GM12878 (cell line): Measurements from ENCODE around the gene CLDN9. TPM values are rescaled to one million over a fixed set of nuclear protein-coding genes. Genes with fewer than 3 reads are reported as not detected.

ENCODE experiments used
- HCFC1 ChIP-seq: fragments of 150-350 bp; IDR thresholded peaks from 2 replicates; pipeline ENCODE4 v1.6.1; 2014; ENCODE audit warnings: low read length
- NFXL1 ChIP-seq: fragments of 450-650 bp; IDR thresholded peaks from 2 replicates; pipeline ENCODE4 v1.6.1; 2017; ENCODE audit warnings: antibody characterized with exemption, mild to moderate bottlenecking, borderline replicate concordance
- PBX3 ChIP-seq: IDR thresholded peaks from 2 replicates; pipeline ENCODE4 v1.6.1; 2011; ENCODE audit warnings: mild to moderate bottlenecking, low read depth, low read length, moderate library complexity; ENCODE audit not compliant: insufficient replicate concordance
- POLR2AphosphoS5 ChIP-seq: IDR thresholded peaks from 2 replicates; pipeline ENCODE4 v1.6.1; 2011; ENCODE audit warnings: mild to moderate bottlenecking, low read length, inconsistent platforms
- POU2F2 ChIP-seq: IDR thresholded peaks from 3 replicates; pipeline ENCODE4 v1.6.1; 2011; ENCODE audit warnings: low read depth, mild to moderate bottlenecking, low read length, borderline replicate concordance
- TARDBP ChIP-seq: IDR thresholded peaks from 2 replicates; pipeline ENCODE4 v1.6.1; 2016; ENCODE audit warnings: borderline replicate concordance
- YBX1 ChIP-seq: fragments of 450-650 bp; IDR thresholded peaks from 2 replicates; pipeline ENCODE4 v1.6.1; 2016; ENCODE audit warnings: antibody characterized with exemption
- ZBTB4 ChIP-seq: fragments of 450-650 bp; formaldehyde crosslinking; IDR thresholded peaks from 2 replicates; pipeline ENCODE4 v1.4.0; 2022; ENCODE audit warnings: mild to moderate bottlenecking, moderate library complexity
- ZBTB40 ChIP-seq: fragments of 450-650 bp; IDR thresholded peaks from 2 replicates; pipeline ENCODE4 v1.6.1; 2016; ENCODE audit warnings: mild to moderate bottlenecking, moderate library complexity, borderline replicate concordance
- ZNF274 ChIP-seq: IDR thresholded peaks from one replicate; pipeline ENCODE4 v1.8.0; 2011; ENCODE audit not compliant: insufficient read length, insufficient read depth
- ZNF384 ChIP-seq: IDR thresholded peaks from 2 replicates; pipeline ENCODE4 v1.6.1; 2012; ENCODE audit warnings: low read depth, mild to moderate bottlenecking, low read length, improper control_type of control experiment, borderline replicate concordance
- polyA plus RNA-seq, 11 experiments: library from polyadenylated mRNA; depleted of rRNA in 4 of 11; unstranded in 6 of 11; stranded (reverse) in 5 of 11; fragments of >200 nt; fragmentation: Nextera tagmentation in 4 of 11; fragmentation: Illumina TruSeq in 1 of 11; extraction: Ambion mirVana in 4 of 11; extraction: Trizol in 1 of 11; gene quantifications; 1 replicate in 1 of 11; 2 replicates in 10 of 11; pipeline versions ENCODE4 v1.2.1 to v1.2.3, GENCODE V29; 2011 to 2016; ENCODE audit warnings: inconsistent platforms in 2 of 11, missing spikeins in 2 of 11, low read depth in 1 of 11
- total RNA-seq, 4 experiments: library from RNA; depleted of rRNA in 3 of 4; stranded (reverse); fragments of >200 nt in 3 of 4; fragmentation: Illumina TruSeq in 1 of 4; extraction: Trizol in 1 of 4; gene quantifications; 2 replicates each; pipeline versions ENCODE4 v1.2.1 to v1.2.3, GENCODE V29; 2013 to 2021
- TF ChIP-seq, protein P1 (sequence below): IDR thresholded peaks from 2 replicates; pipeline ENCODE4 v1.6.1; 2012; ENCODE audit warnings: mild to moderate bottlenecking, low read depth, low read length
- TF ChIP-seq, protein P2 (sequence below): fragments of 450-650 bp; IDR thresholded peaks from 2 replicates; pipeline ENCODE4 v1.6.1; 2018; ENCODE audit warnings: mild to moderate bottlenecking, low read depth, moderate library complexity; ENCODE audit not compliant: partially characterized antibody

The CLDN9 gene
- total and polyA plus RNA-seq, 10 of the 15 experiments (the other 5 are each of a cell fraction or from before 2014, with no cell fraction given) = not detected

GRCh38 chr16:3023669-3024478 lies 11.2 kb downstream of the CLDN9 start, which contains the start of the genes HCFC1R1 and THOC6 (continued):
- TF ChIP-seq PBX3 (no peak), ZNF274 (no peak), POU2F2 (no peak; the same call in 2 of the 3 replicates), POLR2AphosphoS5 (peak; percentile 90), ZBTB4 (CRISPR knock-in tag) (0 out of 2 replicates have a peak, but pooled peaks have one; percentile 11), TARDBP (peak; percentile 94), ZNF384 (no peak), HCFC1 (peak; percentile 98), ZBTB40 (peak; percentile 81; the same call in 1 of the 2 replicates), YBX1 (no peak), NFXL1 (no peak)
- TF ChIP-seq, protein P1, sequence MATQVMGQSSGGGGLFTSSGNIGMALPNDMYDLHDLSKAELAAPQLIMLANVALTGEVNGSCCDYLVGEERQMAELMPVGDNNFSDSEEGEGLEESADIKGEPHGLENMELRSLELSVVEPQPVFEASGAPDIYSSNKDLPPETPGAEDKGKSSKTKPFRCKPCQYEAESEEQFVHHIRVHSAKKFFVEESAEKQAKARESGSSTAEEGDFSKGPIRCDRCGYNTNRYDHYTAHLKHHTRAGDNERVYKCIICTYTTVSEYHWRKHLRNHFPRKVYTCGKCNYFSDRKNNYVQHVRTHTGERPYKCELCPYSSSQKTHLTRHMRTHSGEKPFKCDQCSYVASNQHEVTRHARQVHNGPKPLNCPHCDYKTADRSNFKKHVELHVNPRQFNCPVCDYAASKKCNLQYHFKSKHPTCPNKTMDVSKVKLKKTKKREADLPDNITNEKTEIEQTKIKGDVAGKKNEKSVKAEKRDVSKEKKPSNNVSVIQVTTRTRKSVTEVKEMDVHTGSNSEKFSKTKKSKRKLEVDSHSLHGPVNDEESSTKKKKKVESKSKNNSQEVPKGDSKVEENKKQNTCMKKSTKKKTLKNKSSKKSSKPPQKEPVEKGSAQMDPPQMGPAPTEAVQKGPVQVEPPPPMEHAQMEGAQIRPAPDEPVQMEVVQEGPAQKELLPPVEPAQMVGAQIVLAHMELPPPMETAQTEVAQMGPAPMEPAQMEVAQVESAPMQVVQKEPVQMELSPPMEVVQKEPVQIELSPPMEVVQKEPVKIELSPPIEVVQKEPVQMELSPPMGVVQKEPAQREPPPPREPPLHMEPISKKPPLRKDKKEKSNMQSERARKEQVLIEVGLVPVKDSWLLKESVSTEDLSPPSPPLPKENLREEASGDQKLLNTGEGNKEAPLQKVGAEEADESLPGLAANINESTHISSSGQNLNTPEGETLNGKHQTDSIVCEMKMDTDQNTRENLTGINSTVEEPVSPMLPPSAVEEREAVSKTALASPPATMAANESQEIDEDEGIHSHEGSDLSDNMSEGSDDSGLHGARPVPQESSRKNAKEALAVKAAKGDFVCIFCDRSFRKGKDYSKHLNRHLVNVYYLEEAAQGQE = no peak
- TF ChIP-seq, protein P2, sequence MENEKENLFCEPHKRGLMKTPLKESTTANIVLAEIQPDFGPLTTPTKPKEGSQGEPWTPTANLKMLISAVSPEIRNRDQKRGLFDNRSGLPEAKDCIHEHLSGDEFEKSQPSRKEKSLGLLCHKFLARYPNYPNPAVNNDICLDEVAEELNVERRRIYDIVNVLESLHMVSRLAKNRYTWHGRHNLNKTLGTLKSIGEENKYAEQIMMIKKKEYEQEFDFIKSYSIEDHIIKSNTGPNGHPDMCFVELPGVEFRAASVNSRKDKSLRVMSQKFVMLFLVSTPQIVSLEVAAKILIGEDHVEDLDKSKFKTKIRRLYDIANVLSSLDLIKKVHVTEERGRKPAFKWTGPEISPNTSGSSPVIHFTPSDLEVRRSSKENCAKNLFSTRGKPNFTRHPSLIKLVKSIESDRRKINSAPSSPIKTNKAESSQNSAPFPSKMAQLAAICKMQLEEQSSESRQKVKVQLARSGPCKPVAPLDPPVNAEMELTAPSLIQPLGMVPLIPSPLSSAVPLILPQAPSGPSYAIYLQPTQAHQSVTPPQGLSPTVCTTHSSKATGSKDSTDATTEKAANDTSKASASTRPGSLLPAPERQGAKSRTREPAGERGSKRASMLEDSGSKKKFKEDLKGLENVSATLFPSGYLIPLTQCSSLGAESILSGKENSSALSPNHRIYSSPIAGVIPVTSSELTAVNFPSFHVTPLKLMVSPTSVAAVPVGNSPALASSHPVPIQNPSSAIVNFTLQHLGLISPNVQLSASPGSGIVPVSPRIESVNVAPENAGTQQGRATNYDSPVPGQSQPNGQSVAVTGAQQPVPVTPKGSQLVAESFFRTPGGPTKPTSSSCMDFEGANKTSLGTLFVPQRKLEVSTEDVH = no peak
